IPS-18c (cell line): ENCODE measurements around the gene GPT2.
"Not testable (repeated sequence)": the region's sequence is repeated elsewhere in the genome, so short reads cannot be mapped to it uniquely, and the experiment has no call there.

Experiments used
- H3K4me3 ChIP-seq: 2 replicates; pipeline ENCODE4 v1.7.0; 2013; ENCODE audit warnings: low read depth, mild to moderate bottlenecking, low read length, moderate library complexity; ENCODE audit not compliant: insufficient read depth
- H3K9me3 ChIP-seq: one replicate; pipeline ENCODE4 v1.6.1; 2013; ENCODE audit warnings: mild to moderate bottlenecking, low read length, moderate library complexity; ENCODE audit not compliant: control insufficient read depth, insufficient read depth

The GPT2 gene

GRCh38 chr16:46858151-46858550, 26.0 kb upstream of the GPT2 start:
- Histone ChIP-seq H3K9me3 (no peaks in the 10 kb centered on the region), H3K4me3 (no peak overlapping the region)

- no peak overlapping the region for H3K4me3 ChIP-seq
- H3K9me3 ChIP-seq = no peaks in the 10 kb centered on the region
Measured at GRCh38 chr16:46859719-46860152, 24.4 kb upstream of the GPT2 start.

GRCh38 chr16:46862555-46863447, 21.4 kb upstream of the GPT2 start:
- Histone ChIP-seq H3K9me3 (no peaks in the 10 kb centered on the region), H3K4me3 (no peak overlapping the region)

- Histone ChIP-seq H3K9me3 (no peaks in the 10 kb centered on the region), H3K4me3 (no peak overlapping the region)
Measured at GRCh38 chr16:46866286-46866685, 17.9 kb upstream of the GPT2 start.

GRCh38 chr16:46867486-46867885, 16.7 kb upstream of the GPT2 start:
- H3K4me3 ChIP-seq = not testable (repeated sequence)

GRCh38 chr16:46868891-46869290, 15.3 kb upstream of the GPT2 start:
- H3K9me3 ChIP-seq, H3K4me3 ChIP-seq: not testable (repeated sequence)

More at GRCh38 chr16:46867486-46867885, 16.7 kb upstream of the GPT2 start:
- not testable (repeated sequence) for H3K9me3 ChIP-seq

- Histone ChIP-seq H3K9me3 (no peaks in the 10 kb centered on the region), H3K4me3 (no peak overlapping the region)
Measured at GRCh38 chr16:46871597-46871996, 12.6 kb upstream of the GPT2 start.

- Histone ChIP-seq H3K4me3 (no peak overlapping the region), H3K9me3 (no peaks in the 10 kb centered on the region)
Measured at GRCh38 chr16:46873201-46873600, 11.0 kb upstream of the GPT2 start.

GRCh38 chr16:46875243-46875642, 8.9 kb upstream of the GPT2 start:
- Histone ChIP-seq H3K4me3 (no peak overlapping the region), H3K9me3 (no peaks in the 10 kb centered on the region)

- Histone ChIP-seq H3K4me3 (no peak overlapping the region), H3K9me3 (no peaks in the 10 kb centered on the region)
Measured at GRCh38 chr16:46882304-46882939, 1.7 kb upstream of the GPT2 start.

GRCh38 chr16:46882940-46883307, 1.2 kb upstream of the GPT2 start:
- H3K9me3 ChIP-seq = no peaks in the 10 kb centered on the region
- H3K4me3 ChIP-seq = peak overlapping the region; percentile 89; the same call in 1 of the 2 replicates

GRCh38 chr16:46883353-46883689, 841 bp upstream of the GPT2 start:
- Histone ChIP-seq H3K9me3 (no peaks in the 10 kb centered on the region), H3K4me3 (peak overlapping the region; percentile 89; the same call in 1 of the 2 replicates)

GRCh38 chr16:46884513-46885293, 541 bp downstream of the GPT2 start:
- Histone ChIP-seq H3K4me3 (peak overlapping the region; percentile 89), H3K9me3 (no peaks in the 10 kb centered on the region)

GRCh38 chr16:46885960-46886763, 2.0 kb downstream of the GPT2 start:
- Histone ChIP-seq H3K9me3 (no peaks in the 10 kb centered on the region), H3K4me3 (peak overlapping the region; percentile 89)

- Histone ChIP-seq H3K4me3 (no peak overlapping the region), H3K9me3 (no peaks in the 10 kb centered on the region)
Measured at GRCh38 chr16:46886764-46887523, 2.8 kb downstream of the GPT2 start.

- Histone ChIP-seq H3K4me3 (no peak overlapping the region), H3K9me3 (no peaks in the 10 kb centered on the region)
Measured at GRCh38 chr16:46887524-46887854, 3.3 kb downstream of the GPT2 start.
